Measurements from ENCODE around the gene LCN2. TPM values are rescaled to one million over a fixed set of nuclear protein-coding genes. Genes with fewer than 3 reads are reported as not detected.

Gene LCN2
- total and polyA plus RNA-seq, 10 of the 15 experiments (the other 5 are each of a cell fraction or from before 2014, with no cell fraction given): not detected

GRCh38 chr9:128127568-128127989, 21.7 kb upstream of the LCN2 start, which contains the start of gene PTGES2 (continued):
- TF ChIP-seq, protein P1, sequence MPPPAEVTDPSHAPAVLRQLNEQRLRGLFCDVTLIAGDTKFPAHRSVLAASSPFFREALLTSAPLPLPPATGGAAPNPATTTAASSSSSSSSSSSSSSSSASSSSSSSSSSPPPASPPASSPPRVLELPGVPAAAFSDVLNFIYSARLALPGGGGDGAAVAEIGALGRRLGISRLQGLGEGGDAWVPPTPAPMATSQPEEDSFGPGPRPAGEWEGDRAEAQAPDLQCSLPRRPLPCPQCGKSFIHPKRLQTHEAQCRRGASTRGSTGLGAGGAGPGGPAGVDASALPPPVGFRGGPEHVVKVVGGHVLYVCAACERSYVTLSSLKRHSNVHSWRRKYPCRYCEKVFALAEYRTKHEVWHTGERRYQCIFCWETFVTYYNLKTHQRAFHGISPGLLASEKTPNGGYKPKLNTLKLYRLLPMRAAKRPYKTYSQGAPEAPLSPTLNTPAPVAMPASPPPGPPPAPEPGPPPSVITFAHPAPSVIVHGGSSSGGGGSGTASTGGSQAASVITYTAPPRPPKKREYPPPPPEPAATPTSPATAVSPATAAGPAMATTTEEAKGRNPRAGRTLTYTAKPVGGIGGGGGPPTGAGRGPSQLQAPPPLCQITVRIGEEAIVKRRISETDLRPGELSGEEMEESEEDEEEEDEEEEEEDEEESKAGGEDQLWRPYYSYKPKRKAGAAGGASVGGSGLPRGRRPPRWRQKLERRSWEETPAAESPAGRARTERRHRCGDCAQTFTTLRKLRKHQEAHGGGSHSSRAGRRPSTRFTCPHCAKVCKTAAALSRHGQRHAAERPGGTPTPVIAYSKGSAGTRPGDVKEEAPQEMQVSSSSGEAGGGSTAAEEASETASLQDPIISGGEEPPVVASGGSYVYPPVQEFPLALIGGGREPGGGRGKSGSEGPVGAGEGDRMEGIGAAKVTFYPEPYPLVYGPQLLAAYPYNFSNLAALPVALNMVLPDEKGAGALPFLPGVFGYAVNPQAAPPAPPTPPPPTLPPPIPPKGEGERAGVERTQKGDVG (CRISPR knock-in tag; IDR thresholded peaks at IDR 0.05): no peak
- TF ChIP-seq JUND (IDR thresholded peaks at IDR 0.05; ENCODE audit: low read depth, low read length): no peak
- no peak for TF ChIP-seq CBX5 (IDR thresholded peaks at IDR 0.05; ENCODE audit: low read depth)
- peak; percentile 83 for TF ChIP-seq YY1 (IDR thresholded peaks at IDR 0.05; ENCODE audit: low read depth, low read length)
- no peak for TF ChIP-seq CUX1 (IDR thresholded peaks at IDR 0.05; ENCODE audit: insufficient replicate concordance, low read depth, low read length)
- no peak for TF ChIP-seq IKZF2 (IDR thresholded peaks at IDR 0.05)
- TF ChIP-seq, protein P2, sequence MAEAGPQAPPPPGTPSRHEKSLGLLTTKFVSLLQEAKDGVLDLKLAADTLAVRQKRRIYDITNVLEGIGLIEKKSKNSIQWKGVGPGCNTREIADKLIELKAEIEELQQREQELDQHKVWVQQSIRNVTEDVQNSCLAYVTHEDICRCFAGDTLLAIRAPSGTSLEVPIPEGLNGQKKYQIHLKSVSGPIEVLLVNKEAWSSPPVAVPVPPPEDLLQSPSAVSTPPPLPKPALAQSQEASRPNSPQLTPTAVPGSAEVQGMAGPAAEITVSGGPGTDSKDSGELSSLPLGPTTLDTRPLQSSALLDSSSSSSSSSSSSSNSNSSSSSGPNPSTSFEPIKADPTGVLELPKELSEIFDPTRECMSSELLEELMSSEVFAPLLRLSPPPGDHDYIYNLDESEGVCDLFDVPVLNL (IDR thresholded peaks at IDR 0.05; ENCODE audit: low read depth, low read length): 0 out of 2 replicates have a peak, but pooled peaks have one; percentile 51
- no peak for TF ChIP-seq BMI1 (IDR thresholded peaks at IDR 0.05; ENCODE audit: borderline replicate concordance)
- no peak for TF ChIP-seq MTA3 (IDR thresholded peaks at IDR 0.05; ENCODE audit: borderline replicate concordance, low read length)
- TF ChIP-seq SMARCA5 (IDR thresholded peaks at IDR 0.05): peak; percentile 76; the same call in 1 of the 2 replicates
- TF ChIP-seq EP300 (IDR thresholded peaks at IDR 0.05; ENCODE audit: borderline replicate concordance in 1 of 2, control insufficient read depth in 1 of 2, low read depth in 2 of 2, low read length in 2 of 2): no peak
- peak; percentile 54 for TF ChIP-seq NR2C1 (IDR thresholded peaks at IDR 0.05)
- TF ChIP-seq TCF3 (IDR thresholded peaks at IDR 0.05; ENCODE audit: borderline replicate concordance, insufficient read depth, low read depth, low read length): no peak
- no peak for TF ChIP-seq POLR2AphosphoS2 (IDR thresholded peaks at IDR 0.05; ENCODE audit: low read depth, low read length)
- TF ChIP-seq, protein P3, sequence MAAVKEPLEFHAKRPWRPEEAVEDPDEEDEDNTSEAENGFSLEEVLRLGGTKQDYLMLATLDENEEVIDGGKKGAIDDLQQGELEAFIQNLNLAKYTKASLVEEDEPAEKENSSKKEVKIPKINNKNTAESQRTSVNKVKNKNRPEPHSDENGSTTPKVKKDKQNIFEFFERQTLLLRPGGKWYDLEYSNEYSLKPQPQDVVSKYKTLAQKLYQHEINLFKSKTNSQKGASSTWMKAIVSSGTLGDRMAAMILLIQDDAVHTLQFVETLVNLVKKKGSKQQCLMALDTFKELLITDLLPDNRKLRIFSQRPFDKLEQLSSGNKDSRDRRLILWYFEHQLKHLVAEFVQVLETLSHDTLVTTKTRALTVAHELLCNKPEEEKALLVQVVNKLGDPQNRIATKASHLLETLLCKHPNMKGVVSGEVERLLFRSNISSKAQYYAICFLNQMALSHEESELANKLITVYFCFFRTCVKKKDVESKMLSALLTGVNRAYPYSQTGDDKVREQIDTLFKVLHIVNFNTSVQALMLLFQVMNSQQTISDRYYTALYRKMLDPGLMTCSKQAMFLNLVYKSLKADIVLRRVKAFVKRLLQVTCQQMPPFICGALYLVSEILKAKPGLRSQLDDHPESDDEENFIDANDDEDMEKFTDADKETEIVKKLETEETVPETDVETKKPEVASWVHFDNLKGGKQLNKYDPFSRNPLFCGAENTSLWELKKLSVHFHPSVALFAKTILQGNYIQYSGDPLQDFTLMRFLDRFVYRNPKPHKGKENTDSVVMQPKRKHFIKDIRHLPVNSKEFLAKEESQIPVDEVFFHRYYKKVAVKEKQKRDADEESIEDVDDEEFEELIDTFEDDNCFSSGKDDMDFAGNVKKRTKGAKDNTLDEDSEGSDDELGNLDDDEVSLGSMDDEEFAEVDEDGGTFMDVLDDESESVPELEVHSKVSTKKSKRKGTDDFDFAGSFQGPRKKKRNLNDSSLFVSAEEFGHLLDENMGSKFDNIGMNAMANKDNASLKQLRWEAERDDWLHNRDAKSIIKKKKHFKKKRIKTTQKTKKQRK (IDR thresholded peaks at IDR 0.05; ENCODE audit: low read depth, low read length): no peak

All from GM12878 (cell line).